GM11168 (cell line): ENCODE data around the gene GALNT6.

Experiments
- in situ Hi-C: fragments of 300-500 bp; cut with MboI; formaldehyde crosslinking; loops from one replicate; pipeline ENCODE4 v1.12.0; 2022; ENCODE audit warnings: low sequenced_read_pairs; ENCODE audit not compliant: unreplicated experiment

Gene GALNT6

GRCh38 chr12:51391283-51392123, at the start of gene GALNT6:
TSS of gene GALNT6 (minus strand) at chr12:51391406. CDS start at chr12:51379781, 11,625 bp downstream.
- in situ Hi-C loops, result no loop called here

- in situ Hi-C loops, result no loop called here
Observed at GRCh38 chr12:51439330-51439729, 48.1 kb upstream of the GALNT6 start.

GRCh38 chr12:51437431-51437830, 46.2 kb upstream of the GALNT6 start:
- in situ Hi-C loops, result no loop called here

GRCh38 chr12:51434305-51434704, 43.1 kb upstream of the GALNT6 start:
- in situ Hi-C loops, result no loop called here

- in situ Hi-C loops, result no loop called here
Observed at GRCh38 chr12:51432921-51433320, 41.7 kb upstream of the GALNT6 start.

GRCh38 chr12:51430196-51430895, 39.1 kb upstream of the GALNT6 start:
- in situ Hi-C loops, result no loop called here

- in situ Hi-C loops, result no loop called here
Observed at GRCh38 chr12:51429700-51430099, 38.5 kb upstream of the GALNT6 start.

- in situ Hi-C loops, result no loop called here
Observed at GRCh38 chr12:51428256-51428655, 37.0 kb upstream of the GALNT6 start.

- in situ Hi-C loops, result loop anchor here (5.0 kb wide), 1 partner anchor 102 kb away; no protein-coding TSS in a partner anchor
Observed at GRCh38 chr12:51424662-51425539, 33.7 kb upstream of the GALNT6 start, which contains the start of gene SLC4A8. TSS of gene SLC4A8 (plus strand) at chr12:51424831. CDS start at chr12:51424988, 157 bp downstream.

GRCh38 chr12:51424094-51424661, 33.0 kb upstream of the GALNT6 start:
- in situ Hi-C loops, result loop anchor here (5.0 kb wide), 1 partner anchor 103 kb away; no protein-coding TSS in a partner anchor

- in situ Hi-C loops, result loop anchor here (5.0 kb wide), 1 partner anchor 106 kb away; no protein-coding TSS in a partner anchor
Observed at GRCh38 chr12:51421266-51421884, 30.2 kb upstream of the GALNT6 start.

GRCh38 chr12:51419425-51420193, 28.4 kb upstream of the GALNT6 start:
- in situ Hi-C loops, result loop anchor here (5.0 kb wide), 1 partner anchor 108 kb away; no protein-coding TSS in a partner anchor

- in situ Hi-C loops, result no loop called here
Observed at GRCh38 chr12:51417826-51418225, 26.6 kb upstream of the GALNT6 start.

- in situ Hi-C loops, result no loop called here
Observed at GRCh38 chr12:51415931-51416330, 24.7 kb upstream of the GALNT6 start.

- in situ Hi-C loops, result no loop called here
Observed at GRCh38 chr12:51413791-51414190, 22.6 kb upstream of the GALNT6 start.

- in situ Hi-C loops, result no loop called here
Observed at GRCh38 chr12:51413149-51413548, 21.9 kb upstream of the GALNT6 start.

GRCh38 chr12:51409846-51410245, 18.6 kb upstream of the GALNT6 start:
- in situ Hi-C loops, result no loop called here

- in situ Hi-C loops, result no loop called here
Observed at GRCh38 chr12:51407604-51408003, 16.4 kb upstream of the GALNT6 start.

GRCh38 chr12:51406859-51407258, 15.7 kb upstream of the GALNT6 start:
- in situ Hi-C loops, result no loop called here
